Activated naive CD4-positive, alpha-beta T cell treated with anti-CD3 and anti-CD28 coated beads, Interleukin-2, amount 50 U/mL, for 16 hours (primary cell): ENCODE data around the gene SAMD10.
"Not testable (repeated sequence)": the region's sequence is repeated elsewhere in the genome, so short reads cannot be mapped to it uniquely, and the experiment has no call there.

Experiments used
- DNase-seq: peaks from one replicate; pipeline ENCODE4 v3.0.0-alpha.2; 2020

SAMD10 gene

DNA sequence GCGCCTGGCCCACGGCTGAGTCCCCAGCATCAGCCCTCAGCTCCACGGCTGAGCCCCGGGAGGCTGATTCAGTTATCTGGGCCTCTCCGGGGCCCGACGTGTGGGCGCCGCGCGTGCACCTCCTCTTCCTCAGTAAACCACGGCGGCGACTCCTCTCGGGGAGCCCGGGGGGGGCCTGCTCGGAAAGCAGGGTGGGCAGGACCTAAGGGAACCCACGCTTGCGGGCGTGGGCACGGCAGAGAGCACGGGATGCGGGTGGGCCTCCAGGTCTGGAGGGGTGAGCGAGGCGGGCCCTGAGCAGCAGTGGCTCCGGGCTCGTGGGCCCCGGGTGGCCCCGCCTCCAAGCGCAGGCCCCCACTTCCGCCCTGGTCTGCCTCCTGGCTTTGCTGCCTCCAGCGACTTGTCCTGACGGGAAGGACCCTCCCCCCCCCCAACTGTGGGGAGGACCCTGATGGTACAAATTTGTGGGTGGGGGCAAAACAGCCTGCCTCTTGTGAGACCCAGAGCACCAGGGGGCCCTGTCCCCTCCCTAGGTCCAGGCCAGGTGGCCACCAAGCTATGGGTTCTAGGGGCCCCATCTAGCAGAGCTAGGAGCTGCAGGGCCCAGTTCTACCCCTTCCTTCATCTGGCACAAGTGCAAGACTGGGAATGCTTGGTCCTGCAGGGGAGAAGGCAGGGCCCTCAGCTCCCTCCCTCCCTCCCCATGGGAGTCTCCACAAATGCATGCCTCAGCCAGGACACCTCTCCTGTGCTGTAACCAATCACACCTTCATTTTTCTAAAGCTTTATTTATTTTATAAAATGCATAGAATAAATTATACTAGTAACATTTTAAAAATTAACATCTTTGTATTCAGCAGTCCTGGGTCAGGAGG is 40.1 kb downstream of the SAMD10 start:
- no peak for DNase-seq

DNA sequence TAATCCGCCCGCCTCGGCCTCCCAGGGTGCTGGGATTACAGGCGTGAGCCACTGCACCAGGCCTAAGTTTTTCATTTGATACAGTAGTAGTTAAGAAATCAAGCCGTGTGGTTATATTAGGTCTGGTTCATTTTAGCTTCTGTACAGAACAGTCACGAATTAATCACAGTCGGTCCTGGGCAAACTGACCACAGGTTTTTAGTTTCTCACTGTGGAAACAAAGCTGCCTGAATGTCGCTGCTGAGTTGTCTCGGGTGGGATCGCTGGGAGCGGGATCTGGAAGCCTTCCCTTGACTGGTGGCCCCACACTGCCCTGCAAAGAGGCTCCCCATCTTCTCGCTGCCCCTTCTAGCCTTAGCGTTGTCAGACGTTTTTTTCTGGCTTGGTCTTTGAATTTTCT is 41.8 kb downstream of the SAMD10 start:
- DNase-seq: no peak

DNA sequence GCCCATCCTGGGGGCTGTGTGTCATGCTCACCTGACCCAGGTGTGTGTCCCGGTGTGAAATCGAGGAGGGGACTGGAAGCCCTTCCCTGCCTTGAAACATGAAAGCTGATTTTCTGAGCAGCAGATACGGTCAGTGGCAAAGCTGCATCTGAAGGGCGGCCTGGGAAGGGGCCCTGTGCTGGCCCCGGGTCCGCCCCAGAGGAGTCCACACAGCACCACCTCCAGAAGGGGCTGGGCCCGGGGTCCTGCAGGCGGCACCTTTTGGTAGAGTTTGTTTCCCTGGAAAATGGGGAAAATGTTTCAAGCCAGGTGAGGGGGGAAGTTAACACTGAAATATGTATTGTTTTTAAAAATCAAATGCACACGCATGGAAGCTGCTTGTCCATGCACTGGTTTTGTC is 44.0 kb downstream of the SAMD10 start:
- DNase-seq: no peak

DNA sequence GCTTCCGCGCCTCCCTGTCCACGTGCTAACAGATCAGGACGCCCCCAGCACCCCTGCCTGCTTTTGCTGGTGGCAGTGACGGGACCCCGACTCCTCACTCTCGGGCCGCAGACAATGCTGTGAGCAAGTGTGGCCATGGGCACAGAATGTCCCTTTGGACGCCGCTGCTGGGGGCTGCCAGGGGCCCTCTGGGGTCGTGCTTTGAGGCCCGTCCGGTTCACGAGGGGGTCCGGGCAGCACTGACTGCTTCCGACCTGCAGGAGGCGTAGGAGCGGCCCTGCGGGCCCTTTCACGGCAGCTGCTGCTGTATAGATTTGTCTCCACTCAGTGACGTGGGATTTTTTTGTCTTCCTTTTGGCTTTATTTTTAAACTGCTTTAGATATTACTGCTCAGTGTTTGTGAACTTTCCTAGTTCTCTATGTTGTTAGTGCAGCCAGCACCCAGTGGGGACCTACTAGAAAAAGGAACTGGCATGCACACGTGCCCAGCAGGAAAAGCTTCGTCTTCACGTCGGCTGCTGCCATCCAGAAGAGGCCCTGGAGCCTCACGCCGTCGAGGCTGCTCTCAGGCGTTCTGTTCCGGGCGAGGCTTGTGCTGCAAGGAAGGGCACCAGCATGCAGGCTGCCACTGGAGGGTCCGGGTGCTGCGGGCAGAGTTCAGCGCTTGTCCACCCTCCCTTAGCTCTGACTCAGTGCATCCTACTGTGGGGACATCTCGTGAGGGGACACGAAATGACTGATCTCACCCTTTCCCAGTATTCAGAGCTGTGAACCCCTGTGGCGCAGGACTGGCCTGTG is 45.0 kb downstream of the SAMD10 start:
- no peak for DNase-seq

DNA sequence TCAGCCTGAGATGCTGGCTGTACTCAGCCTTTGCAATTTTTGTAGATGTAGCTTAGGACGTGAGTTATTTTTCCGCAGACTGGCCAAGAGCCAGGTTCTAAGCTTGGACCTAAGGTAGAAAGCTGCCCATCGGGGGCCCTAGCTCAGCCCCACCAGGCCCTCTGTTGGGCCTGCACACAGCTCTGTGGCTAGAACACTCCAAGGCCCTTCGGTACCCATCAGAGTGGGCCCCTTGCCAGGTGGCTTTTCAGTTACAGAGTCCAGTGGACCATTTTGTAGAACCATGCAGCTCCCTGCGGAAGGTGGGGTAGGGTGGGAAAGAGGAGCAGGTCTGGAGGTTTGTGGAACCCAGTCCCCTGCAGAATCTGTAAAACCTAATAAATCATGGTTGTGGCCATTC is 45.8 kb downstream of the SAMD10 start:
- DNase-seq: no peak

DNA sequence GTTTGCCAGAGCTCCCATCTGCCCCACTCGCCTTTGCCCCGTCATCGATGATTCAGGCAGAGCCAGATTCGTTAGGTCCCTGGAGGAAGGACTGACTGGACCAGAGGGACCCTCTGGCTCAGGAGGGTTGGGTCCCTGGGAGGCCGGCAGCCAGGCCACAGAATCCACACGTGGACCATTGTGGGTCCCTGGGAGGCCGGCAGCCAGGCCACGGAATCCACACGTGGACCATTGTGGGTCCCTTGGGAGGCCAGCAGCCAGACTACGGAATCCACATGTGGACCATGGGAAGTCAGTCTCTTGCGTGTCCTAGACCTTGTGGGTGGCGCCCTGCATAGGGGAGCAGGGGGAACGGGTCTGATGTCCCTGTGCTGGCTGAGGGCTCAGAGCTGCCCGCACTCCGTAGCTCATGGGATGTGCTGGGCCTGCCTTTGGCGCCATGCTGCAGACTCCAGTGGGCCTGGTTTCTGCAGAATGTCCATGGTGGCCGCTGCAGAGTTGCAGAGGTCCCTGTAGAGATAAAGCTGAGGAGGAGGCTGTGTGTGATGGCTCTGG is 46.8 kb downstream of the SAMD10 start:
- DNase-seq: no peak

DNA sequence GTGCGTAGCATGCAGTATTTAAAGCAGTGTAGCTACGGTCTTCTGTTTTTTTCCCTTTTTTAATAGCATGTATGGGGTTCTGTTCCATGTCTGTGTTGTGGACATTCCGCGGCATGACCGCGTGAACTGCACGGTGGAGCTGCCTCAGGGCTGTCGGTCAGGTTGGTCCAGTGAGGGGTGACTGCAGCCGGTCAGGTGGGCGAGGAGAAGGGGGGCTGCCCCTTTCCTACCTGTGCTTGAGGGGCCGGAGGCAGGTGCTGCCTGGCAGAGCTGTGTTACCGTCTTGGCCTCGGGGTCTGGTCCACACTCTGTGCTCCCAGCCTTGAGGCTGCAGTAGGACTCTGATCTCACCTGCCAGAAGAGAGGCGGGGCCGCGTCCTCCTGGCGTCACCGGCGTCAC is 47.7 kb downstream of the SAMD10 start:
- DNase-seq: no peak

DNA sequence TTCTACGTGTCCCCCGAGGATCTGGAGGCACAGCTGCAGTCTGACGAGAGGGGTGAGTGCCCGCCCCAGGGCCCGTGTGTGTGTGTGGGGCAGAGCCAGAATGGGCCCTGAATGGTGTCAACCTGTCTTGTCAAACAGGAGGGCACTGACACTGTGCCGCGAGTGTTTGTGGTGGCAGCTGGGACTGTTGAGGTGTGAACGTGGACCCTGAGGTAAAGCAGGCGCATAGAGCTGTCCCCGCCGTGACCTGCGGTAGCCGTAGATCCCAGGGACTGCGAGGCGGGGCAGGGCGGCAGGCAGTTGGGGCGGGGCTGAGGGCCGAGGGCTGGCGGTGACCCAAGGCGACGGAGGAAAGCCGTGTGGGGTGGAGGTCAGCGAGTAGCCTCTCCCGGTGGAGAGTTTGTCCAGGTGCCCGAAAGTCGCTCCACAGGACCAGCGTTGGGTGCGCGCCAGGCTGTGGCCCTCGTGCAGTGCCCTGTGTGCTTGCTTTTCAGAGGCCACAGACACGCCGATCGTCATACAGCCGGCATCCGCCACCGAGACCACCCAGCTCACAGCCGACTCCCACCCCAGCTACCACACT is 48.4 kb downstream of the SAMD10 start:
- DNase-seq: no peak

DNA sequence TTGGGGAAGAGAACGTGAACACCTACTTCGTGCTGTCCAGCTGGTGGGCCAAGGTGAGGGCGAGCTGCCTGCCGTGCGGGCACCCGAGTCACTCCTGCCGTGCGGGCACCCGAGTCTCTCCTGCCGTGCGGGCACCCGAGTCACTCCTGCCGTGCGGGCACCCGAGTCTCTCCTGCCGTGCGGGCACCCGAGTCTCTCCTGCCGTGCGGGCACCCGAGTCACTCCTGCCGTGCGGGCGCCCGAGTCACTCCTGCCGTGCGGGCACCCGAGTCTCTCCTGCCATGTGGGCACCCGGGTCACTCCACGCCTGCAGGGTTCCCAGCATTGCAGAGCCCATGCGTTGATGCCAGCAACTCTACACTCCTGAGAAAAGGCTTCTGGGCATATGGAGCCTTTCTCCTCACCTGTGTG is 50.0 kb downstream of the SAMD10 start:
- DNase-seq: not testable (repeated sequence)

DNA sequence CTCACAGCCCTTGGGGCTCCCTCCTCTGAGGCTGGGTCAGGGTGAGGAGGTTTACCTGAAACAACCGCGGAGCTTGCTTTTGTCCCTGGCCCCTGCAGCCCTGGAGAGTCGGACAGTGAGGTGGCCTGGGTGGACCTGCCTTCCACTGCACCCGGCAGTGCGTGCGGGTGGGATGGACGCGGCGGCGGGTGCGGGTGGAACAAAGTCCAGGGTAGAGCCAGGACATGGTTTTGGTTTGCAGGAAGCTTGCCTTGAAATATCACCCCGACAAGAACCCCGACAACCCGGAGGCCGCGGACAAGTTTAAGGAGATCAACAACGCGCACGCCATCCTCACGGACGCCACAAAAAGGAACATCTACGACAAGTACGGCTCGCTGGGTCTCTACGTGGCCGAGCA is 50.4 kb downstream of the SAMD10 start:
- no peak for DNase-seq

DNA sequence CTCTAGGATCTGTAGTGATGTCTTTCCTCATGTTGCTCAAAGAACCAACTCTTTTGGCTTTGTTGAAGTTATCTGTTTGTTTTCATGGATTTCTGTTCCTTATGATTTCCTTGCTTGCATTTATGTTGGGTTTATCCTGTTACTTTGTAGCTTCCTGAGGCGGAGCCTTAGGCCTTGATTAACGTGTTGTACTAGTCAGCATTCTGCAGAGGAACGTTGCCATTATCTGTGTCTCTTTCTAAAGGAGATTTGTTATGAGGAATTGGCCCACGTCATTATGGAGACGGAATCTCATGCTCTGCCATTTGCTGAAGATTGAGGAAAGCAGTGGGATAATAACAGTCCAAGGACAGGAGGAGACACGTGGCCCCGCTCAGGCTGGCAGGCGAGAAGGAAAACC is 53.1 kb downstream of the SAMD10 start:
- no peak for DNase-seq

DNA sequence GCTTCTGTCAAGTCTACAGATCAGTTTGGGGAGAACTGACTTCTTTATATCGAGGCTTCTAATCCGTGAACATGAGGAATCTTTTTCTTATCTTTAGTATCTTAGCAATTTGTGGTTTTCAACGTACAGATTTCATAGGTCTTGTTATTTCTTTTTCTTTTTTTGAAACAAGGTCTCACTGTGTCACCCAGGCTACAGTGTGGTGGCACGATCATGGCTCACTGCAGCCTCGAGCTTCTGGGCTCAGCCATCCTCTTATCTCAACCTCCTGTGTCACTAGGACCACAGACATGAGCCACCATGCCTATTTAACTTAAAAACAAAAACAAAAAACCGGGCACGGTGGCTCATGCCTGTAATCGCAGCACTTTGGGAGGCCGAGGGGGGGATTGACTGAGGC is 55.2 kb downstream of the SAMD10 start:
- no peak for DNase-seq
